ENCODE data around the gene ERO1B.

DNA sequence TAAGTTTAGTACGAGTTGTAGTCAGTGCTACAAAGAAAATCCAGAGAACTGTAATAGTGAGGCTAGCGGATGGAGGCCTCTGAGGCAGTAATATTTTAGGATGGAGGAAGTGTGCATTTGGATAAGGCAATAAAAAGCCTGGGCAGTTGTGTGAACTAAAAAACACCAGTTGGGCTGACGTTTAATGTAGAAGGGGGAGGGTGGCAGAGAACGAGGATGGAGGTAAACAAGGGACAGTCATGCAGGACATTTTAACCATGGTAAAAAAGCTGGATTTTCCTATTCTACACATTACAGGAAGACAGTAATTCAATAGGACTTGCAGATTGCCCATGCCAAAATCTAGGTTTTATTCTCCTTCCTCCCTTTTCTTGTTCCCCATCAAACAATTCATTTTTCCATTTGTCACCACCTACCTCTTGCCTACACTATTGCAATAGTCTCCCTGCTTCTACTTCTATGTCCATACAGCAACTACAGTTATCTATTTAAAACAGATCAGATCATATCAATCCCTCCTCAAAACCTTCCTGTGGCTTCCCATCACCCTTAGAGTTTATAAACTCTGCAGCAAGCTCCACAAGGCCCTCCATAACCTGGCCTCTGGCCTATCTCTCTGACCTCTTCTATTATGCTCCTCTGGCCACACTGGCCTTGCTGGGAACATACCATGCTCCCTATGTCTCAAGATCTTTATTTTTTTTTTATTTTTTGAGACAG lies 27.7 kb downstream of the ERO1B start:
- TF ChIP-seq EZH2 (conservative IDR thresholded peaks at IDR 0.05; ENCODE audit: low read depth, low read length) (no peak), ZC3H4 (CRISPR knock-in tag; IDR thresholded peaks at IDR 0.05; ENCODE audit: borderline replicate concordance) (no peak), CTCF (CRISPR knock-in tag; IDR thresholded peaks at IDR 0.05) (no peak), KLF9 (CRISPR knock-in tag; IDR thresholded peaks at IDR 0.05; ENCODE audit: low read depth) (no peak), KDM1A (CRISPR knock-in tag; IDR thresholded peaks at IDR 0.05) (no peak), TRIM24 (CRISPR knock-in tag; IDR thresholded peaks at IDR 0.05) (no peak), ZNF589 (CRISPR knock-in tag; conservative IDR thresholded peaks at IDR 0.05) (no peak), TCF7L2 (IDR thresholded peaks at IDR 0.05; ENCODE audit: low read depth, low read length) (no peak), RAD21 (CRISPR knock-in tag; IDR thresholded peaks at IDR 0.05) (no peak), MXD1 (CRISPR knock-in tag; IDR thresholded peaks at IDR 0.05) (no peak), POLR2AphosphoS2 (IDR thresholded peaks at IDR 0.05; ENCODE audit: low read depth, low read length) (no peak), KLF12 (CRISPR knock-in tag; IDR thresholded peaks at IDR 0.05; ENCODE audit: borderline replicate concordance) (no peak), TAF15 (IDR thresholded peaks at IDR 0.05; ENCODE audit: low read depth, low read length, poor library complexity, severe bottlenecking) (no peak)
- TF ChIP-seq, protein P1, sequence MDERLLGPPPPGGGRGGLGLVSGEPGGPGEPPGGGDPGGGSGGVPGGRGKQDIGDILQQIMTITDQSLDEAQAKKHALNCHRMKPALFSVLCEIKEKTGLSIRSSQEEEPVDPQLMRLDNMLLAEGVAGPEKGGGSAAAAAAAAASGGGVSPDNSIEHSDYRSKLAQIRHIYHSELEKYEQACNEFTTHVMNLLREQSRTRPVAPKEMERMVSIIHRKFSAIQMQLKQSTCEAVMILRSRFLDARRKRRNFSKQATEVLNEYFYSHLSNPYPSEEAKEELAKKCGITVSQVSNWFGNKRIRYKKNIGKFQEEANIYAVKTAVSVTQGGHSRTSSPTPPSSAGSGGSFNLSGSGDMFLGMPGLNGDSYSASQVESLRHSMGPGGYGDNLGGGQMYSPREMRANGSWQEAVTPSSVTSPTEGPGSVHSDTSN (CRISPR knock-in tag; IDR thresholded peaks at IDR 0.05): no peak
